Stimulated activated CD8-positive, alpha-beta memory T cell treated with anti-CD3 and anti-CD28 coated beads, Interleukin-4, amount 100 ng/mL, for 24 hours (primary cell): Measurements from ENCODE around the gene CBARP.
"Not testable (repeated sequence)": the region's sequence is repeated elsewhere in the genome, so short reads cannot be mapped to it uniquely, and the experiment has no call there.

ENCODE experiments used
- DNase-seq: peaks from one replicate; pipeline ENCODE4 v3.0.0-alpha.2; 2020; ENCODE audit warnings: low read depth

The CBARP gene

DNA sequence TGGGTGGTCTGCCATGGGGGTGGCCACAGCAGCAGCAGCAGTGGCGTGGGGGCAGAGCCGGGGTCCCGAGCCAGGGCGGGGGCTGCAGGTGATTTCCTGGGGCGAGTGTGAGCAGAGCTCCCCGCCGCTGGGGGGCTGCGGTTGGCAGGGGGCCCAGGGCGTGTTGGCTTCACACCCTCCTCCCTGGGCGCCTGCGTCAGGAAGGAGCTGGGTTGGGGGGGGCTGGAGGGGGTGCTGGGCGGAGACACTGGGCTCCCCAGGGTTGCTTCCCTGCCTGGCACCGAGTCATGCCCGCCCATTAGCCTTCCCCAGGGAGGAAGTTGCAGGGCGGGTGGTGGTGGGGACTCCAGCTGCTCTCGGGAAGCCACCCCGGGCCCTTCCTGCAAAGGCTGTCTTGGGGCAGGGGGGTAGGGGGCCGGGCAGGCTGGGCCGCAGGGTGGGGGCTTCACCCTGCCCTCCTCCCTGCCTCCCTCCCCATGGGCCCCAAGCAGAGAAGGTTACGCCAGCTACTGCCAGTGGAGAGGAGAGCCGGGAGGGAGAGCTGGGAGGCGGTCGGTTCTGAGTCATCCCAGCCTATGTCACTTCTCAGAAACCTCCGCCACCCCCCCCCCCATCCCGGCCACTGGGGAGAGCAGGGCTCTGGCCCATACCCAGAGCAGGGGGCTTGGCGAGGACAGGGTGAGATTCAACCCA lies 15.2 kb upstream of the CBARP start:
- DNase-seq: peak; percentile 71

DNA sequence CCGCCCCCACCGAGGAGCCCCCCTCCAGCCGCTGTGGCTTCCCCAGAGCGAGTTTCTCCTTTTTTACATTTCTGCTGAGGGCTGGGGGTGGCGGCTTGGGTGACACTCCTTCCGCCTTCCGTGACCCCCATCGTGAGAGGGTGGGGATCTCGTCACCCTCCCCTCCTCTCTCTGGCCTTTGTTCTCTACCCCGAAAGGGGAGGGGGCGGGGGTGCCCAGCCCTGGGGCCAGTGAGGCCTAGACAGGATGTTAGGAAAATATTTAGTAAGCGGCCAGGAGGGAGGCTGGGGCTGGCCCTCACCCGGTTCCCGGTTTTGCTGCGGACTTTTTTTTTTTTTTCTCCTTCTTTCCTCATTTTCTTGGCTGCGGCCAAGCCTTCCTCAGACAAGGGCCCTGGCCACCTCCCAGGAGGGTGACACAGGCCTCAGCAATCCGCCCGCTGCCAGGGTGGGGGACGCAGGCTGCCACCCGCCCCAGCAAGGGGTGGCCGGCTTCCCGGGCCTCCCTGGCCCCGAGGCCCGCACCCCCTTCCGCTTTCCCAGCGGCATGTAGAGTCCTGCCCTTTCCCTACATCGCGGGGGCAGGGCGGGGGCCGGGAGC lies 14.5 kb upstream of the CBARP start:
- DNase-seq: no peak

DNA sequence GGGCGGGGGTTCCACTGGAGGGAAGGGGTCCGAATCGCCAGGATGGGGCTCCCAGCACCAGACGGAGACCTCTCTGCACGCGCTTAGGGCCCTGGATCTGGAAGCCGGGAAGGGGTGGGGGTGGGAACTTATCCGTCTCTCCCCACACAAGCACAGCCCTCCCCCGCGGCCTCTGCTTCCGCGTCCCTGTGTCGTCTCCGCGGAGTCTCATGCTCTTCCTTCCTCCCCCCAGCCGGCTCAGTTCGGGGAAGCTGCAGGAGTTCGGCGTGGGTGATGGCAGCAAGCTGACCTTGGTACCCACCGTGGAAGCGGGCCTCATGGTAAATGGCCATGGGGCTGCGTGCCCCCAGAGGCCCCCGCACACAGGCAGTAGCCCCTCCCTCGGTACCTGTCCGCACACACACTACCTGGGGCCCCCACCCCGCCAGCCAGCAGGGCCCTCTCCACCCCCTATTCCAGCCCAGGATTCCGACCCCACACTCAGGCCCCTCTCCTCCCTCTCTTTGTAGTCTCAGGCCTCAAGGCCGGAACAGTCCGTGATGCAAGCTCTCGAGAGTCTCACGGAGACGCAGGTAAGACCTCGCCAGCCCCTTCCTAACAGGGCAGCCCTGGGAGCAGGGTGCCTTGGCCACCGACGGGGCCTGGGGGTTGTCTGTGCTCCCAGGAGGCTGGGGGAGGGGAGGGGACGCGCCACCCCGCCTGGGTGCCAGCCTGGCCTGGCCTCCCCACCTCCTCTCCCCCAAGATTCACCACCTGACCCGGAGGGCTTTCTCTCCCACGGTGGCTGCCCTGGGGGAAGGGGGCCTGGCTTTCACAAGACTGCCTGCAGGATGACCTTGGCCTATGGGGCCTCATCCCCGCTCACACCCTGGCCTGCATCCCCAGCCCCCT lies 13.8 kb upstream of the CBARP start:
- no peak for DNase-seq

DNA sequence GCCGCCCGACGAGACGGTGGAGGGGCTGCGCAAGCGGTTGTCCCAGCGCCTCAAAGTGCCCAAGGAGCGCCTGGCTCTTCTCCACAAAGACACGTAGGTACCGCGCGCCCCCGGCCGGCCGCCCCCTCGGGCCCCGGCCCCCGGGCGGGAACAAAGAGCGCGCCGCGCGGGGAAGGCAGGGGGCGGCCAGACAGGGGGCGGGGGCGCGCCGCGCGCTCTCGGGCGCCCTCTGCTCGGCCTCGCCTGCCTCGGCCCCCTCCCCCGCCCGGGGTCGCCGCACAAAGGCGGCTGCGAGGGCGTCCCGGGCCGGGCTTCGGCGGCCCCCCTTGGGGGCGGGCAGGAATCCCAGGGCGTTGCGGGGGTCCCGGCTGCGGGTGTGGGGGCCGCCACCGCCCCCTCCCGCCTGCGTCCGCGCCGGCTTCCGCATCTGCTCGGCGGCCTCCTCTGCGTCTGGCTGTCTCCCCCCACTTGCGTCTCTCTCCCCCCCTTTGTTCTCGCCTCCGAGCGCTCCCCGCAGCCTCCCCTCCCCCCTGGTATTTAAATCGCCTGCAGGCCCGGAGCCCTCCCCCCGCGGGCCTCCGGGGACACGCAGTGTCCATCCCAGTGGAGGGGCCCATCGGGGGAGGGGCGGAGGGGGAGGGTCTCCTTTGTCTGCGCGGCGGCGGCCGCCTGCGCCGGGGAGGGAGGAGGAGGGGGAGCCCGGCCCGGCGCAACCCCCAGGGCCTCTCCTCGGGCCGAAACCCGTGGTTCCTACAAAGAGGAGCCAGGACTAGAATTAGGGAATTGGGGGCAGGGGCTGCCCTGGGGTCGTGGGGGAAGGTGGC lies 12.8 kb upstream of the CBARP start:
- no peak for DNase-seq

DNA sequence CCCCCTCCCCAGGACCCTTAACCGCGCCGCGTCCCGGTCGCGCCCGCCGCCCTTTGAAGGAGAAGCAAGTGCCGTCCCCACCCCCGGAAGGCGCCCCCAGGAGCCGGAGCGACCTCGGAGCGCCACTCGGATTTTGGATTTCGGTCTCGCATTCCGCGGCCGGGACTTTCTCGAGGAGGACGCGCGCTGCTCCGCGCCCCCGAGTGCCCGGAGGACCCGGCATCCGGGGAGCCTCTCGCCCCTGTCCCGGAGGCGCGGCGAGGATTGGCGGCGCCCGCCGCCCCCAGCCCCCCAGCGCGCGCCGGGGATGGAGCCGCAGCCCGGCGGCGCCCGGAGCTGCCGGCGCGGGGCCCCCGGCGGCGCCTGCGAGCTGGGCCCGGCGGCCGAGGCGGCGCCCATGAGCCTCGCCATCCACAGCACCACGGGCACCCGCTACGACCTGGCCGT lies 12.2 kb upstream of the CBARP start:
- DNase-seq: no peak

DNA sequence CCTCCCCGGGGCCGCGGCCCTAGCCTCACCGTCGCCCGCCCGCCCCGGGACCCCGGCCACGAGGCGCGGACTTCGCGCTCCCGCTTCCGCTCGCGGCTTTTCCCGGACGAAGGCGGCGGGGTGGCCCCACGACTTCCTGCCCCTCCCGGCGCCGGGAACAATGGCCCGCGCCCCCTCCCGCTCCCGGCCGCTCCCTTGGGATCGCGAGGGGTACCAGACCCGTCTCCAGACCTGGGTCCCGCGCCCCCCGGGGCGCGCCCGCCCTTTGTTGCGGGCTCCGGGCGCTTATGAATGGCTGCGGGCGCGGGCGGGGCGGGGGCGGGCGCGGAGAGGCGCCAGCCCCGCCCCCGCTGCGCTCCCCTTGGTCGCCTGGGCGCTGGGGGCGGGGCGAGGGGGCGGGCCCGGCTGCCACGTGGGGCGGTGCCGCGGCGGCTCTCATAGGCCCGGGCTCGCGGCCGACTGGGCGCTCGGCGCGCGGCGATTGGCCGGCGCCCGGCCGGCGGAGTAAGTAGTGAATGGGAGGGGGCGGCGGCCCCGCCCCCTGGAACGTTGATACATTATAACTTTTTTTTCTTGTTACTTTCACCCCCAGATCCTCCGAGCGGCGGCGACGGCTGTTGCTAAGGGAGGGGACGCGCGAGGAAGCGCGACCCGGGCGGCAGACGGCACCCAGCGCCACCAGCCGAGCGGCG lies 11.6 kb upstream of the CBARP start:
- peak; percentile 90 for DNase-seq

DNA sequence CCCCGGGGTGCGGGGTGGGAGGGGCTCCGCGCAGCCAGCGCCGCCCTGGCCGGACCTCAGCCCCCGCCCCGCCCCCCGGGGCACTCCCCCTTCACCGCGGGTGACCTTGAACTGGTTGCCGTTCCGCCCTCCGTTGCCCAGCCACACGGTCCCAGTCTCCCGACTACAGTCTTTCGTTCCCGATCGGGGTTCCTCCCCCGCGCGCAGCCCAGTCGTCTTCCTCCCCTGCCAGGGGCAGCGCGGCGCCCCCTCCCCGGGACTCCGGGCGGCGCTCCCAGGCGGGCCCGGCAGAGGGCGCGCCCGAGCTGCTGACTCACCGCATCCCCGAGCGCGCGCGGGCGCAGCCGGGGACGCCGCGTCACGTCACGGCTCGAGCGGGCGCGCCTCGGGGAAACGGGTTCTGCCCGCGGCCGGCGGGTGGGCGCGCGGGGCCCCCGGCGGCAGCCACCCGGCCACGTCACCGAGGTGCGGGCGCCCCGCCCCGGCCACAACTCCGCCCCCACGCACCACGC lies 11.0 kb upstream of the CBARP start:
- DNase-seq: peak; percentile 73

DNA sequence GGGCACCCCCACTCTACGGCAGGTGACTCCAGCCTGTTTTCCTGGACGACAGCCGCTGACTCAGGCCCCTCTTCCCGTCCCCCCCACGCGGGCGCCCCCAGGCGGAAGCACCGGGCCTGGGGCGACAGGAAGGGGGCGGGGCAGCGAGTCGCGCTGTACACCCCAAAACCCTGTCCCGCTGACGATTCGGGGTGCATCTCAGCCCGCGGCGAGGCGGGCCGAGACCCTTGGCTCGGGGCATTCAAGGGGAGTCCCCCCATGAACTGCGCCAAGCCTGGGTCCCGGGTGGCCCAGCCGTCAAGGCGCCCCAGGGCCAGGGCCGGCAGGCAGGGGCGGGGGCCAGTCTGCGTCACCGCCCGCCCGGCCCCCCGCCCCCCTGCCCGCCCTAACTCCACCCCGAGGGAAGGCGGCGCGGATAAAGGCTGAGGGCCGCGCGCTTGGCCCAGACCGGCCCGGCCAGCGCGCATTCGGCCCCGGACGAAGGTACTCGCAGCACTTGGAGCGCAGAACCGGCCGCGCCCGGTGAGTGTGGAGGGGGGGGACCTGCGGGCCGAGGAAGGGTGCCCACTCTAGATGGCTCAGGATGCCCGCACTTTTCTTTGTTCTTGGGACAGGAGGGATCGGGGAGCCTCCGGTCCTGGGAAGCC lies 10.5 kb upstream of the CBARP start, which contains the start of gene MIDN:
Gene MIDN (plus strand): TSS at position 445 of the 647 bp plus-strand sequence. CDS start 1,714 bp downstream, outside the sequence.
- no peak for DNase-seq

DNA sequence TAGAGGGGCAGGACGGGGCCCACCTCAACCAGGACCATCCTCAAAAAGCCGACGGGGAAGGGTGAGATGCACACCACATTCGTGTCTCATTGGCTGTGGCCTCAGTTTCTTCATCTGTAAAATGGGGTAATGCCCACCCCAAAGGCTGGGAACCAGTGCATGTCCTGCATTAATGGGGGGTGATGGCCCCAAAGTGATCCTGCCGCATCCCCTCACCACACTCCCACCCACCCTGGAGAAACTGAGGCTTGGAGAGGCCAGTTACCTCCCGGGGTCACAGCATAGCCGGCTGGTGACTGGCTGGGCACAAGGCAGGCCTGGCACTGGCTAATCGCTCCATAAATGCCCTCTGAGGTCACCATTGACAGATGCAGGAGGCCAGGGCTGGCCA lies 9.9 kb upstream of the CBARP start:
- no peak for DNase-seq

DNA sequence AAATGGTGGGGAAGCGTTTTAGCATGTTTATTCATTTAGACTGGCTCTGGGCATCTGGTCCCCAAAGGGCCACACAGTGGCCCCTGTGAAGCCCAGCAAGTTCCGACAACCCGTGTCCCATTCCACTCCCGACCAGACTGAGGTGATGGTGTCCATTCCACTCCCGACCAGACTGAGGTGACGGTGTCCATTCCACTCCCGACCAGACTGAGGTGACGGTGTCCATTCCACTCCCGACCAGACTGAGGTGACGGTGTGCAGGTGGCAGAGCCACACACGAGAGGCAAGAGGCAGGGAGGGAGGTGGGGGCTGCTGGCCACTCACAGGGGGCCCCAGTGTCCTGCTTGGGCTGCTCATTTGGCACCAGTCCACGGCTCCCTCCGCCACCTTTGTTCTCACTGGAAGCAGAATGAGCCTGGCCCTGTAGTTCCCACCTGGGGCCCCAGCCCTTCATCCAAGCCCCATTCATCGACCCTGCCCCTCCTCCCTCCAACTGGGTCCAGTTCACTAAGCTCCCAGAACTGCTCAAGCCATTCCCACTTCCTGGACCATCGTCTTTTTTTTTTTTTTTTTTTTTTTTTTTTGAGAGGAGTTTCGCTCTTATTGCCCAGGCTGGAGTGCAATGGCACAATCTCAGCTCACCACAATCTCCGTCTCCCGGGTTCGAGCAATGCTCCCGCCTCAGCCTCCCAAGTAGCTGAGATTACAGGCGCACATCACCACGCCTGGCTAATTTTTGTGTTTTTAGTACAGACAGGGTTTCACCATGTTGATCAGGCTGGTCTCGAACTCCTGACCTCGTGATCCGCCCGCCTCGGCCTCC lies 8.7 kb upstream of the CBARP start:
- DNase-seq: not testable (repeated sequence)

DNA sequence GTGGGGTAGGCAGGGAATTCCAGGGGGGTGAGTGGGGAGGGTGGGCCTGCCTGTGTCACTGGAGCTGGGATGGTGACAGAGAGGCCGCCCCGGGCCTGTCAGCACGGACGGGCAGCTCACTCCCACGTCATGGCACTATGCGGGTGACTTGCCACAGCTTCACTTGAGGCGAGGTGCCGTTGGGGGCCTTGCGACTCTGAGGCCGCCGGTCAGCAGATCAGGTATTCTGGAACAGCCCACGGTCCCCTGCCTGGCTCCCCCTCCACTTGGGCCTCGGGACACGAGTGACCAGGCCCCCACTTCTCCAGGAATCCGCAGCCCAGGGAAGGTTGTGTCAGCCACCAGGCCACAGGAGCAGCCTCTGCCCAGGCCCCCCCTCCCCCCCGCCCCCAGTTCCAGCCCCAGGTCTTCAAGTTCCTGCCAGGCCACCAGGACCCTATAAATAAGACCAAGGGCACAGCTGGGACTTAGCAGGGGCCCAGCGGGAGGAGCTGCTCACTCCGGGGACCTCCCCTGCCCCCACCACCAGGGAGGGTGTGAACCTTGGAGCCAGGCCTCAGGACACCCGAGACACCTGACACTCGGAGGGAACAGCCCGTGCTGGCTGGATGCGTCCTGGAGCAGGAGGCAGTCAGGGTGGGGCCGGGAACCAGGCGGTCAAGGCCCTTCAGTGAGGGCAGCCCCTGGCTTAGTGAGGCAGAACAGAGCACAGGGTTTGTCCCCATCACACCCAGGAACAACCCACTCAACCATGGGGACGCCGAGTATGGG lies 7.9 kb upstream of the CBARP start:
- no peak for DNase-seq

DNA sequence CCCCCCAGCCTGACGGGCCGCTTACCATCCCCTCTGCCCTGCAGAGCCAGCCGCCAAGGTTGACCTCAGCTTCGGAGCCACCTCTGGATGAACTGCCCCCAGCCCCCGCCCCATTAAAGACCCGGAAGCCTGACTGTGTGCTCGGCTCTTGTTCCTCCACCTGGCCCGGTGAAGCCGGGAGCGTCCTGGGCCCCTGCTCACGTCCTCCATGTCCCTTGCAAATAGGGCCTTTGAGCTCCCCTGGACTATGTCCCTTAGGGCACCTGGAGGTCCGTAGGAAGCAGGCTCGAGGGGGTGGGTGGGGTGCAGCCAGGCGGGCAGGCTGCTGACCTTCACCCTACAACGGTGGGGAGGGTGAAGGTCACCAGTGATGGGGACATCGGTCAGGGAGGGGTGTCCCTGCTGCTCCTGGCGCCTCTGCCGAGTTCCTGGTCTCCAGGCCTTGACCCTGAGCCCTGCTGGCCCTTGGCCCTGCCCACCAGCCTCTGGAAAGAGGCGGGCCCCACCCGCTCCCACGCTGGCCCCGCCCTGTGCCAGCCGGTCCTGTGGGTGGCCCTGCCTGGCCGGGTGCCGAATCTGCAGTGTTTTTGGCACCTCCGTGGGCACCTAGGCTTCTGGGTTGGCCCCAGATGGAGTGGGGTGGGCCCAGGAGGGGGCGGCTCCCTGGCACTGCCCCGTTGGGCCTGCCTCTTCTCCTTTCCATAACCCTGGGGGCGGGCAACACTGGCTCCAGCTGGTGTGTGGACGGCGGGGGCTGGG lies 7.1 kb upstream of the CBARP start:
- no peak for DNase-seq

DNA sequence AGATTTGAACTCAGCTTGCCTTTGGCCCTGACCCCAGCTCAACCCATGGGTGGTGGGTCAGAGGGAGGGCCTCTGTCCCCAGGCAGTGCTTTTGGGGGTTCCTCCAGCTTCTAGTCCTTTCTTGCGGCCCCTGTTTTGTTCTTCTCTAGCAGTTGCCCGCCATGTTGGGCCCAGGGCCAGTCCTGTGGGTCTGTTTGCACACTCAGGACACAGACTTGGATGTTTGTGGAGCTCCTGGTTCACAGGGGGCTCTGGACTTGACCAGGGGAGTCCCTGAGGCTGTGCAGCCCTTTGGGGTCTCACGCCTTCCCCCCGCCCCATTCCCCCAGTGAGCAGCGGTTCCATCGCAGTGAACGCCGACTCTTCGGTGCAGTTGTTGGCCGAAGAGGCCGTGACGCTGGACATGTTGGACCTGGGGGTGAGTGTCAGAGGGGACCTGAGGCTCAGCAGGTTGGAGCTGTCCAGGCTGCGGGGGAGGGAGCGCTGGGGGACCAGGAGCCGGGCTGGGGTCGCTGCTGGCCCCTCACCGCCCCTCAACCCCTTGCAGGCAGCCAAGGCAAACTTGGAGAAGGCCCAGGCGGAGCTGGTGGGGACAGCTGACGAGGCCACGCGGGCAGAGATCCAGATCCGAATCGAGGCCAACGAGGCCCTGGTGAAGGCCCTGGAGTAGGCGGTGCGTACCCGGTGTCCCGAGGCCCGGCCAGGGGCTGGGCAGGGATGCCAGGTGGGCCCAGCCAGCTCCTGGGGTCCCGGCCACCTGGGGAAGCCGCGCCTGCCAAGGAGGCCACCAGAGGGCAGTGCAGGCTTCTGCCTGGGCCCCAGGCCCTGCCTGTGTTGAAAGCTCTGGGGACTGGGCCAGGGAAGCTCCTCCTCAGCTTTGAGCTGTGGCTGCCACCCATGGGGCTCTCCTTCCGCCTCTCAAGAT lies 6.2 kb upstream of the CBARP start:
- DNase-seq: peak; percentile 86

DNA sequence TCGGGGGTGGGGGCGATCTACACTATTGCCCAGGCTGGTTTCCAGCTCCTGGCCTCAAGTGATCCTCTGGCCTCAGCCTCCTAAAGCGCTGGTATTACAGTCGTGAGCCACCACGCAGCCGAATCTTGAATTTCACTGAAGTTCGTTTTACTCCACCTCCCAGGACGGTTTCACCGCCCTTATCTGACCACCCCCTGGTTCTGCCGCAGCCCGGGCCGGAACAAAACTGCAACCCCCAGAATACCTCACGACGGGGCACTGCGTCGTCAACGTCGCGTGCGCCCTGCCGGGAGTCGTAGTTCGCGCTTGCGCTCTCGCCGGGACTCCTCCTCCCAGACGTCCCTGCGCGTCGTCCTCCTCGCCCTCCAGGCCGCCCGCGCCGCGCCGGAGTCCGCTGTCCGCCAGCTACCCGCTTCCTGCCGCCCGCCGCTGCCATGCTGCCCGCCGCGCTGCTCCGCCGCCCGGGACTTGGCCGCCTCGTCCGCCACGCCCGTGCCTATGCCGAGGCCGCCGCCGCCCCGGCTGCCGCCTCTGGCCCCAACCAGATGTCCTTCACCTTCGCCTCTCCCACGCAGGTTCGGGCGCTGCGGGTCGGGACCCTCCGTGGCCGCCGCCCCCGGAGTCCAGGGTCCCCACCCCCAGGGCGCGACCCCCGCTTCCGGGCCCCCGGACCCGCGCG lies 3.8 kb upstream of the CBARP start, which contains the start of gene ATP5F1D:
Gene ATP5F1D (plus strand): TSS at position 335 of the 679 bp plus-strand sequence. CDS start 100 bp downstream, at position 435.
- DNase-seq: peak; percentile 97

DNA sequence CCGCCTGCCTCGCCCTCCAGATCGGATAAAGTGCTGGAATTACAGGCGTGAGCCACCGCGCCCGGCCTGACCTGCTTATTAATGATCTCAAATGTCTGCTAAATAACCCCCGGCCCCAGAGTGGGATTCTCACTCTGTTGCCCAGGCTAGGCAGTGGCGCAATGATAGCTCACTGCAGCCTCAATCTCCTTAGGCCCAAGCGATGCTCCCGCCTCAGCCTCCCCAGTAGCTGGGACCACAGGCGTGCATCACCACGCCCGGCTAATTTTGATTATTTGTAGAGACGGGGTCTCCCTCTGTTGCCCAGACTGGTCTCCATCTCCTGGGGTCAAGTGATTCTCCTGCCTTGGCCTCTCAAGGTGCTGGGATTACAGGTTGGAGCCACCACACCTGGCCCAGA lies 3.1 kb upstream of the CBARP start:
- no peak for DNase-seq
